PC-9 (cell line): ENCODE data around the gene AP2B1.

Experiments
- EZH2 ChIP-seq: fragments of 200-600 bp; sonication (generic); IDR thresholded peaks from 2 replicates; pipeline ENCODE4 v1.8.0; 2017; ENCODE audit warnings: antibody characterized with exemption, low read depth
- TF ChIP-seq, protein P1 (sequence below): fragments of 200-600 bp; sonication (generic); conservative IDR thresholded peaks from 2 replicates; pipeline ENCODE4 v1.6.1; 2017; ENCODE audit warnings: mixed run types, antibody characterized with exemption, mild to moderate bottlenecking, moderate library complexity

DNA sequence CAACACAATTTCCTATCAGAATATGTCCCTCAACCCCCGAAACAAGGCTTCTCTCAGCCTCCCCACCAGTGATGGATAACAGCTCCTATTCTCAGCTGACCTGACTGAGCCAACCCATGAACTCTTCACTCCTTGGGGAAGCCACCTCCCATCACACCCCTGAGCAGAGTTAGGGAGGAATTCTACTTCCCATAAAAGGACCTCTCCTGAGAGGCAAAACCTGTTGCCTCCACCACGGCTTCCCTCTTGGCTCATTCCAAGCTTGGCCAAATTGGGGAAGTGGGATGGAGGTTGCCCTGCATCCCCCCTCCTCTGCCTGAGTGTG is 138.6 kb downstream of the AP2B1 start:
- TF ChIP-seq, protein P1, sequence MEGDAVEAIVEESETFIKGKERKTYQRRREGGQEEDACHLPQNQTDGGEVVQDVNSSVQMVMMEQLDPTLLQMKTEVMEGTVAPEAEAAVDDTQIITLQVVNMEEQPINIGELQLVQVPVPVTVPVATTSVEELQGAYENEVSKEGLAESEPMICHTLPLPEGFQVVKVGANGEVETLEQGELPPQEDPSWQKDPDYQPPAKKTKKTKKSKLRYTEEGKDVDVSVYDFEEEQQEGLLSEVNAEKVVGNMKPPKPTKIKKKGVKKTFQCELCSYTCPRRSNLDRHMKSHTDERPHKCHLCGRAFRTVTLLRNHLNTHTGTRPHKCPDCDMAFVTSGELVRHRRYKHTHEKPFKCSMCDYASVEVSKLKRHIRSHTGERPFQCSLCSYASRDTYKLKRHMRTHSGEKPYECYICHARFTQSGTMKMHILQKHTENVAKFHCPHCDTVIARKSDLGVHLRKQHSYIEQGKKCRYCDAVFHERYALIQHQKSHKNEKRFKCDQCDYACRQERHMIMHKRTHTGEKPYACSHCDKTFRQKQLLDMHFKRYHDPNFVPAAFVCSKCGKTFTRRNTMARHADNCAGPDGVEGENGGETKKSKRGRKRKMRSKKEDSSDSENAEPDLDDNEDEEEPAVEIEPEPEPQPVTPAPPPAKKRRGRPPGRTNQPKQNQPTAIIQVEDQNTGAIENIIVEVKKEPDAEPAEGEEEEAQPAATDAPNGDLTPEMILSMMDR: no peak
- no peak for TF ChIP-seq EZH2
